ENCODE data around the gene SMYD1.

DNA sequence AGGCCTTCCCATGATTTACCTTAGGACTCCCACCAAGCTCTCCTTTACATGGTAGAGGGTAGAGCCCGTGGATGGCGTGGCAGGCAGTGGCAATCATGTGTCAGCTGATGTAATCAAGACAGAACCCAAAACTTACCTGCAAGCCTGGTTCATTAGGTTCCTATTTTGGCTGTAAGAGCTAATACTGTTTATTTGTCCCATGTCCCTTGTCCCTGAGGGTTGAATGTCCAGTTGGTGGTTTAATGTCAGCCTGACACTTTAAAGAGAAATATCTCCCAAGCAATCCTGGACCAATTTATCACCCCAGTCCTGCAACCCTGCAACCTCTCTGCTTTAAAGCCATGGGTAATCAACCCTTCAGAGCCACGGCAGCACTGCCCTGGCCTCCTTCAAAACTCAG lies 66.2 kb downstream of the SMYD1 start:
- TF ChIP-seq, protein P1, sequence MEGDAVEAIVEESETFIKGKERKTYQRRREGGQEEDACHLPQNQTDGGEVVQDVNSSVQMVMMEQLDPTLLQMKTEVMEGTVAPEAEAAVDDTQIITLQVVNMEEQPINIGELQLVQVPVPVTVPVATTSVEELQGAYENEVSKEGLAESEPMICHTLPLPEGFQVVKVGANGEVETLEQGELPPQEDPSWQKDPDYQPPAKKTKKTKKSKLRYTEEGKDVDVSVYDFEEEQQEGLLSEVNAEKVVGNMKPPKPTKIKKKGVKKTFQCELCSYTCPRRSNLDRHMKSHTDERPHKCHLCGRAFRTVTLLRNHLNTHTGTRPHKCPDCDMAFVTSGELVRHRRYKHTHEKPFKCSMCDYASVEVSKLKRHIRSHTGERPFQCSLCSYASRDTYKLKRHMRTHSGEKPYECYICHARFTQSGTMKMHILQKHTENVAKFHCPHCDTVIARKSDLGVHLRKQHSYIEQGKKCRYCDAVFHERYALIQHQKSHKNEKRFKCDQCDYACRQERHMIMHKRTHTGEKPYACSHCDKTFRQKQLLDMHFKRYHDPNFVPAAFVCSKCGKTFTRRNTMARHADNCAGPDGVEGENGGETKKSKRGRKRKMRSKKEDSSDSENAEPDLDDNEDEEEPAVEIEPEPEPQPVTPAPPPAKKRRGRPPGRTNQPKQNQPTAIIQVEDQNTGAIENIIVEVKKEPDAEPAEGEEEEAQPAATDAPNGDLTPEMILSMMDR (IDR thresholded peaks at IDR 0.05 in 2 of 3, conservative IDR thresholded peaks at IDR 0.05 in 1 of 3; ENCODE audit: control insufficient read depth in 2 of 3, extremely low read depth in 1 of 3, insufficient read depth in 1 of 3, low read depth in 3 of 3, low read length in 3 of 3): no peak
- TF ChIP-seq EZH2 (IDR thresholded peaks at IDR 0.05; ENCODE audit: borderline replicate concordance, control insufficient read depth, low read depth, low read length) (no peak), SMAD1 (IDR thresholded peaks at IDR 0.05; ENCODE audit: low read depth, partially characterized antibody) (no peak), GABPA (IDR thresholded peaks at IDR 0.05; ENCODE audit: low read depth) (no peak), RAD21 (IDR thresholded peaks at IDR 0.05; ENCODE audit: insufficient read depth, low read depth, low read length) (no peak), POLR2AphosphoS5 (IDR thresholded peaks at IDR 0.05; ENCODE audit: low read length) (no peak), HDAC6 (IDR thresholded peaks at IDR 0.05; ENCODE audit: unreplicated experiment) (no peak), YBX1 (IDR thresholded peaks at IDR 0.05) (no peak), CBX5 (IDR thresholded peaks at IDR 0.05; ENCODE audit: low read depth) (no peak), TAF1 (IDR thresholded peaks at IDR 0.05; ENCODE audit: borderline replicate concordance, low read depth, low read length) (no peak), ZNF274 (IDR thresholded peaks at IDR 0.05; ENCODE audit: insufficient read depth, insufficient read length) (no peak), SUZ12 (IDR thresholded peaks at IDR 0.05; ENCODE audit: unreplicated experiment) (no peak)
- TF ChIP-seq, protein P2, sequence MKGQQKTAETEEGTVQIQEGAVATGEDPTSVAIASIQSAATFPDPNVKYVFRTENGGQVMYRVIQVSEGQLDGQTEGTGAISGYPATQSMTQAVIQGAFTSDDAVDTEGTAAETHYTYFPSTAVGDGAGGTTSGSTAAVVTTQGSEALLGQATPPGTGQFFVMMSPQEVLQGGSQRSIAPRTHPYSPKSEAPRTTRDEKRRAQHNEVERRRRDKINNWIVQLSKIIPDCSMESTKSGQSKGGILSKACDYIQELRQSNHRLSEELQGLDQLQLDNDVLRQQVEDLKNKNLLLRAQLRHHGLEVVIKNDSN (IDR thresholded peaks at IDR 0.05; ENCODE audit: borderline replicate concordance, extremely low read length, insufficient read depth, low read depth, low read length): no peak
- TF ChIP-seq, protein P3, sequence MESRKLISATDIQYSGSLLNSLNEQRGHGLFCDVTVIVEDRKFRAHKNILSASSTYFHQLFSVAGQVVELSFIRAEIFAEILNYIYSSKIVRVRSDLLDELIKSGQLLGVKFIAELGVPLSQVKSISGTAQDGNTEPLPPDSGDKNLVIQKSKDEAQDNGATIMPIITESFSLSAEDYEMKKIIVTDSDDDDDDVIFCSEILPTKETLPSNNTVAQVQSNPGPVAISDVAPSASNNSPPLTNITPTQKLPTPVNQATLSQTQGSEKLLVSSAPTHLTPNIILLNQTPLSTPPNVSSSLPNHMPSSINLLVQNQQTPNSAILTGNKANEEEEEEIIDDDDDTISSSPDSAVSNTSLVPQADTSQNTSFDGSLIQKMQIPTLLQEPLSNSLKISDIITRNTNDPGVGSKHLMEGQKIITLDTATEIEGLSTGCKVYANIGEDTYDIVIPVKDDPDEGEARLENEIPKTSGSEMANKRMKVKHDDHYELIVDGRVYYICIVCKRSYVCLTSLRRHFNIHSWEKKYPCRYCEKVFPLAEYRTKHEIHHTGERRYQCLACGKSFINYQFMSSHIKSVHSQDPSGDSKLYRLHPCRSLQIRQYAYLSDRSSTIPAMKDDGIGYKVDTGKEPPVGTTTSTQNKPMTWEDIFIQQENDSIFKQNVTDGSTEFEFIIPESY (IDR thresholded peaks at IDR 0.05): no peak

Measured in GM12878 (cell line).